ENCODE results near the gene ABCA1. TPM values are rescaled to one million over a fixed set of nuclear protein-coding genes. Genes with fewer than 3 reads are reported as not detected.

The ABCA1 gene
- total RNA-seq, 1 donor from 2014 or later = 27.3 TPM

GRCh38 chr9:104747565-104748358 is 180.2 kb downstream of the ABCA1 start, which contains the start of gene NIPSNAP3A:
TSS of gene NIPSNAP3A (plus strand) at chr9:104747683. CDS start at chr9:104747793, 110 bp downstream.
- DNase-seq = peak; percentile 91

- no peak for DNase-seq
Measured at GRCh38 chr9:104747245-104747564, 180.8 kb downstream of the ABCA1 start.

GRCh38 chr9:104746798-104747197 is 181.2 kb downstream of the ABCA1 start:
- no peak for DNase-seq

DNA sequence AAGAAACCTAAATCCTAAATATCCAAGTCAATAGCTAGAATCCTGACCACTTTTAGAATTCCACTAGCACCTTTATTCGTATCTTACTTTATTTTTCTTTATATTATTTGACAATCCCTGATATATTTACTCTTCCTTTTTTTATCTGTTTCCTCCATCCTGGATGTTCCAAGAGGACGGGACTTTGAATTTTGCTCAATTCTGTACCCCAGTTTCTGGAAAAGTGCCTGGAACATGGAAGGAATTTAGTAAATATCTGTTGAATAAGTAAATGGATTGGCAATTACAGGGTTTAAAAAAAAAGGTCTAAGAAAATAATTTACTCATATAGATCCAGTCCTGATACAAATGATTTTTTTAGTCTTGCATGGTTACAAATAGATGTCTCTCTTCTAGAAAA is 181.7 kb downstream of the ABCA1 start:
- no peak for DNase-seq

DNA sequence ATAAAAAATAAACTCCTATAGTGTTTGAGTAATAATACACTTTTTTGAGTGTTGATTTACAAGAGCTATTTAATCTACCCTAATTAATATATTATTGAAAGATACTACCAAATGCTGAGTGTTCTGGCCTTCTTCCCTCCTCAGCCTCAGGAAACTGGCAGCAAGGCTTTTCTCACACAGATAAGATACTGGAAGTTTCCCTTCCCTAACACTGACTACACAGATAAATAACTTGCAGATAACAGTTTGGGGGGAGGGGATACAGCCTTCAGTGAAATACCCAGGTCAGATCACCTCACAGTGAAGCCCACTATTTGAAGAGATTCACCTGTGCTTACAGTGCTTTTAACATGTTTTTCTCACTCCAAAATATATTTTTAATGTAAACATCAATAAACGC is 182.1 kb downstream of the ABCA1 start:
- DNase-seq = no peak

DNA sequence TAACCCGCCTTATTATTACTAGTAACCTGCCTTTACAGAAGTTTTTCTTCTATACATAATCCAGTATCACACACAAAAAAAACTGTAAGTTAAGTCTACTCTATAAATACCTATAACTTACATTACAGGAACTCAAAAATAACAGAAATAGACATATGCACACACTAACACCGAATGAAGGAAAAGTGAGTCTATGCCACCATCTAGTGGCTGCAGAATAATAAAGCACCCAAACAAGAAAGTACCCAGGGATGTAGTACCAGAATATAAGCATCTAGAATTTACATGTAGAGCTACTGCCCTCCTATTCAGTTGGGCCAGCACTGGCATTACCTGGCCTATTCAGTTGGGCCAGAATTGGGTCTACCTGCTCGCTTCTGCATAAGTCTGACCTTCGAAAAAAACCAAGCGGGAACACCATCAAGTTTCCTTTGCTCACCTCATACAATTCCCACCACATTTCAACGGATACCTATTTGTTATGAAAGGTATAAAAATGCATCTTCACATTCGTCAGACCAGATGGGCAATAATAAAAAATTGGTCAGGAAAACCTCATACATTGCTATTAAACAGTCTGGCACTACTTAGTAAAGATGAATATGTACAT is 184.5 kb downstream of the ABCA1 start:
- no peak for DNase-seq

- DNase-seq = no peak
Measured at GRCh38 chr9:104740621-104741020, 187.3 kb downstream of the ABCA1 start.

GRCh38 chr9:104738452-104738851 is 189.5 kb downstream of the ABCA1 start:
- DNase-seq = no peak

Other genes with a start within 250 kb of the ABCA1 start
- gene OR13D1, start 233.6 kb downstream of the ABCA1 start, total RNA-seq = not detected
- 110 TPM for gene NIPSNAP3A, start 180.5 kb downstream of the ABCA1 start, total RNA-seq
- gene NIPSNAP3B, start 164.0 kb downstream of the ABCA1 start, total RNA-seq = 15.0 TPM